ENCODE measurements around the gene HNRNPK. TPM values are rescaled to one million over a fixed set of nuclear protein-coding genes. Genes with fewer than 3 reads are reported as not detected.

Gene HNRNPK
- 100 to 1,000 TPM; 671 to 848 TPM for total RNA-seq

GRCh38 chr9:83979812-83980394, at the start of gene HNRNPK:
TSS of gene HNRNPK (minus strand) at chr9:83980215. CDS start at chr9:83978252, 1,963 bp downstream.
- Mint-ChIP-seq H3K36me3 (ENCODE audit: low read depth) (peaks cover 52% of the 10 kb centered on the region), H3K4me3 (peak within 1 kb of the TSS; percentile 93), H3K27me3 (no peaks in the 10 kb centered on the region), H3K27ac (peak within 1 kb of the TSS; percentile 98), H3K4me1 (peaks cover 51% of the 10 kb centered on the region), H3K9me3 (no peaks in the 10 kb centered on the region)
- ChIA-PET CTCF (interaction anchor here (0.6 to 1.9 kb wide), 7 partner anchors 16 to 402 kb away, joined by 3 to 8 read pairs (median 4); a partner anchor contains a TSS), POLR2A (interaction anchor here (0.6 to 1.0 kb wide), 5 partner anchors 24 to 314 kb away, joined by 3 to 4 read pairs (median 3); a partner anchor contains a TSS)
- DNase-seq: peak; percentile 99

GRCh38 chr9:84027201-84027600, 47.2 kb upstream of the HNRNPK start:
- Mint-ChIP-seq H3K36me3 (ENCODE audit: low read depth) (no peaks in the 10 kb centered on the region), H3K27me3 (peaks cover 11% of the 10 kb centered on the region), H3K4me1 (no peaks in the 10 kb centered on the region), H3K9me3 (no peaks in the 10 kb centered on the region), H3K27ac (no peak overlapping the region), H3K4me3 (no peak overlapping the region)
- ChIA-PET POLR2A (no interaction called here), CTCF (no interaction called here)
- no peak for DNase-seq

DNA sequence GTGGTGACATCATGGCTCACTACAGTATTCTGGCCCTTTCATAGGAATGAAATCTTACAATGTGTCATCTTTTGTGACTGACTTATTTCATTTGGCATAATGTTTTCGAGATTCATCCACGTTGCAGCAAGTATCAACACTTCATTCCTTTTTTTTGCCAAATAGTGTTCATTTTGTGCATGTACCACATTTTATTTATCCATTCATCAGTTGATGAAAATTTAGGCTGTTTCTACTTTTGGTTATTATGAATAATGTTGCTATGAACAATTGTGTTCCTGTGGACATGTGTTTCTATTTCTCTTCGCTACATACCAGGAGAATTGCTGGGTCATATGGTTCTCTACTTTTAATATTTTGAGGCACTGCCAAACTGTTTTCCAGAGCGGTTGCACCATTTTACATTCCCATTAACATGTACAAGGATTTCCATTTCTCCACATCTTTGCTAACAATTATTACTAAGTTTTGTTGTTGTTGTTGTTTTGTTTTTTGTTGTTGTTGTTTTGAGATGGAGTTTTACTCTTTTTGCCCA, 44.1 kb upstream of the HNRNPK start:
- Mint-ChIP-seq H3K4me3 (no peak overlapping the region), H3K9me3 (no peaks in the 10 kb centered on the region), H3K36me3 (ENCODE audit: low read depth) (no peaks in the 10 kb centered on the region), H3K4me1 (no peaks in the 10 kb centered on the region), H3K27me3 (peaks cover 11% of the 10 kb centered on the region), H3K27ac (no peak overlapping the region)
- ChIA-PET CTCF (no interaction called here), POLR2A (no interaction called here)
- DNase-seq: no peak

DNA sequence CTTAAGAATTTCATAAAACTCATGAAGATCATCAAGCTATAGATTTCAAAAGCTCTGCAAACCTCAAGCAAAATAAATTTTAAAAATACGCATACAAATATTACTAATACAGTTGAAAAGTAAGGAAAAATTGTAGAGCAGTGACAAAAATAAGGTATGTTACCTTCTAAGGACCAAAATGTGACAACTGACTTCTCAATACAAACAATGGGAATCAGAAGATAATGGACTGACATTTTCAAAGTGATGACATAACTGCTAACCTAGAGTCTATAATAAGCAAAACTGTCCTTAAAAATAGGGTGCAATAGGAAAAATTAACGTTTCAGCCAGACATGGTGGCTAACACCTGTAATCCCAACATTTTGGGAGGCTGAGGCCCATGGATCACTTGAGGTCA, 27.6 kb upstream of the HNRNPK start:
- Mint-ChIP-seq H3K27ac (no peak overlapping the region), H3K4me3 (no peak overlapping the region), H3K27me3 (no peaks in the 10 kb centered on the region), H3K4me1 (no peaks in the 10 kb centered on the region), H3K36me3 (ENCODE audit: low read depth) (peaks cover 17% of the 10 kb centered on the region), H3K9me3 (no peaks in the 10 kb centered on the region)
- DNase-seq: no peak
- CTCF ChIA-PET: no interaction called here
- POLR2A ChIA-PET: no interaction called here

DNA sequence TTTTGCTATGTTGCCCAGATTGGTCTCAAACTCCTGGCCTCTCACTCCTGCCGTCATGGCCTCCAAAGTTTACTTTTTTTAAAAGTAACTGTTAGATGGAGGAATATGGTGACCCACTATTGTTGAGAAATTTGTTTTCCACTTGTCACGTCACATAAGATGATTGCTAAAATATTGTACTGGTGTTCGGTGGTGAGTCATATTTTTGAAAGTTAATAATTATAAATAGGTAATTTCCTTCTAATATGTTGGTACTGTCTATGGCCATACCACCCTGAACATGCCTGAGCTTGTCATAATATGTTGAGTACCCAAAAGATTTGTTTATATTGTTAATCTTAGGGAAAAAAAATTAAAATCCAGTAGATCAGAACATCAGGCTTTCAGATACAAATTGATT, 23.2 kb upstream of the HNRNPK start:
- Mint-ChIP-seq H3K9me3 (no peaks in the 10 kb centered on the region), H3K27ac (no peak overlapping the region), H3K36me3 (ENCODE audit: low read depth) (peaks cover 32% of the 10 kb centered on the region), H3K4me3 (no peak overlapping the region), H3K4me1 (peaks cover 17% of the 10 kb centered on the region), H3K27me3 (no peaks in the 10 kb centered on the region)
- ChIA-PET CTCF (interaction anchor here (0.7 to 0.9 kb wide), 2 partner anchors 52 to 302 kb away, joined by 3 read pairs; no protein-coding TSS in a partner anchor), POLR2A (no interaction called here)
- no peak for DNase-seq

- H3K27me3 Mint-ChIP-seq: no peaks in the 10 kb centered on the region
- no peaks in the 10 kb centered on the region for H3K9me3 Mint-ChIP-seq
- peak overlapping the region; percentile 80 for H3K27ac Mint-ChIP-seq
- peaks cover 31% of the 10 kb centered on the region for H3K36me3 Mint-ChIP-seq (ENCODE audit: low read depth)
- POLR2A ChIA-PET: no interaction called here
- no peak for DNase-seq
- H3K4me3 Mint-ChIP-seq: peak overlapping the region; percentile 4
- peaks cover 19% of the 10 kb centered on the region for H3K4me1 Mint-ChIP-seq
- CTCF ChIA-PET: interaction anchor here (0.9 kb wide), 1 partner anchor 51 kb away, joined by 3 read pairs; no protein-coding TSS in a partner anchor
Measured at GRCh38 chr9:84002344-84002743, 22.3 kb upstream of the HNRNPK start.

DNA sequence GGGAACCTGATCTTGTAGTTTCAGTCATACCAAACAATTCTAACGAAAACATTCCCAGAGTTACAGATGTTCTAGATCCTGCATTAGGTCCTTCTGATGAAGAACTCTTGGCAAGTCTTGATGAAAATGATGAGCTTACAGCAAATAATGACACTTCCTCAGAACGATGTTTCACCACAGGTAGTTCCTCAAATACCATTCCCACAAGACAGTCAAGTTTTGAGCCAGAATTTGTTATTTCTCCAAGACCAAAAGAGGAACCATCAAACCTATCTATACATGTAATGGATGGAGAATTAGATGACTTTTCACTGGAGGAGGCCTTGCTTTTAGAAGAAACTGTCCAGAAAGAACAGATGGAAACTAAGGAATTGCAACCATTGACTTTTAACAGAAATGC, 21.6 kb upstream of the HNRNPK start:
- Mint-ChIP-seq H3K9me3 (no peaks in the 10 kb centered on the region), H3K4me3 (no peak overlapping the region), H3K27me3 (no peaks in the 10 kb centered on the region), H3K4me1 (peaks cover 21% of the 10 kb centered on the region), H3K36me3 (ENCODE audit: low read depth) (peaks cover 30% of the 10 kb centered on the region), H3K27ac (peak overlapping the region; percentile 39)
- DNase-seq: no peak
- ChIA-PET POLR2A (no interaction called here), CTCF (interaction anchor here (0.5 kb wide), 1 partner anchor 213 kb away, joined by 3 read pairs; no protein-coding TSS in a partner anchor)

DNA sequence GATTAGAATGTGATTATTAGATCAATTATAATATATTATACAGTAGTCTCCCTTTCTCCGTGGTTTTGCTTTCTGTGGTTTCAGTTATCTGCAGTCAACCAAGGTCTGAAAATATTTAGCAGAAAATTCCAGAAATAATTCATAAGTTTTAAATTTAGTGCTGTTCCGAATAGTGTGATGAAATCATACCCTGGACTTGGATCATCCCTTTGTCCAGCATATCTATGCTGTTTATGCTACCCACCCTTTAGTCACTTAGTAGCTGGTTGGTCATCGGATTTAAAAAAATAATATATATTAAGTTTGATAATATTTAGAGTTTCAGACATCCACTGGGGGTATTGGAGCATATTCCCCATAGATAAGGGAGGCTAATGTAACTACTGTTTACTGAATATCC, 20.2 kb upstream of the HNRNPK start:
- Mint-ChIP-seq H3K4me1 (peaks cover 32% of the 10 kb centered on the region), H3K36me3 (ENCODE audit: low read depth) (peaks cover 35% of the 10 kb centered on the region), H3K9me3 (no peaks in the 10 kb centered on the region), H3K27ac (no peak overlapping the region), H3K27me3 (no peaks in the 10 kb centered on the region), H3K4me3 (no peak overlapping the region)
- no peak for DNase-seq
- ChIA-PET POLR2A (no interaction called here), CTCF (no interaction called here)

DNA sequence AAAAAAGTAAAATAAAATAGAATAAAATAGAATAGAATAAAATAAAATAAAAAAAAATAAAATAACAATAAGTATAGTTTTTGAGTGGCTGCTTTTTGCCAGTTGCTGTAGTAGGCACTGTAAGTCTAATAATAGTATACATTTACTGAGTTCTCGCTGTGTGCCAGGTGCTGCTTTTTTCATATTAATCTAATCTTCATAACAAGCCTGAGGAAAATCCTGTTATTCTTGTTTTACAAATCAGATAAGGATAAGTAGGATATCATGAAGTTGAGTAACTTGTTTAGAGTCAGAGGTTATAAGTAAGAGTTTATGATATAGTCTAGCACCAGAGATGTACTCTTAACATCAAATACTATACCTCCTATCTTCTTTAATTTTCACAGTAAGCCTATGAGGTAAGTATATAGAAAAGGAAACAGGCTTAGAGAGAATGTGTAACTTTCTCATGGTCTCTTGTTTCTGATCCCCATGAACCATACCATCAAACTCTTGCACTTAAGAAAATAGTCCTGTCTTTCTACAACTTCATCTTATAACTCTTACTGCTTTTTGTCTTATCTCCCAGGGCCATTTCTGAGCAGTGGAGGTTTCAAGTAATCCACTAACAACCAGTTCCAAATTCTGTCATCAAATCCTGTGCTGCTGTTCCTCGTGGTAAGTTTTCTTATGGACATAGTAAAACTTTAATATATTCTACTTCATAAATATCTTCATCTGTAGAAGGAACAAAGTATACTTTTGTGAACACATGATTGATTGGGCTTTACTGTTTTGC, 19.3 kb upstream of the HNRNPK start:
- Mint-ChIP-seq H3K9me3 (no peaks in the 10 kb centered on the region), H3K27ac (peak overlapping the region; percentile 2), H3K27me3 (no peaks in the 10 kb centered on the region), H3K4me3 (no peak overlapping the region), H3K36me3 (ENCODE audit: low read depth) (peaks cover 29% of the 10 kb centered on the region), H3K4me1 (peaks cover 32% of the 10 kb centered on the region)
- CTCF ChIA-PET: no interaction called here
- POLR2A ChIA-PET: no interaction called here
- no peak for DNase-seq

- no peak overlapping the region for H3K27ac Mint-ChIP-seq
- peaks cover 32% of the 10 kb centered on the region for H3K4me1 Mint-ChIP-seq
- H3K27me3 Mint-ChIP-seq: no peaks in the 10 kb centered on the region
- peaks cover 17% of the 10 kb centered on the region for H3K36me3 Mint-ChIP-seq (ENCODE audit: low read depth)
- DNase-seq: no peak
- ChIA-PET CTCF (no interaction called here), POLR2A (no interaction called here)
- H3K4me3 Mint-ChIP-seq: no peak overlapping the region
- H3K9me3 Mint-ChIP-seq: no peaks in the 10 kb centered on the region
Measured at GRCh38 chr9:83996126-83996525, 16.1 kb upstream of the HNRNPK start.

DNA sequence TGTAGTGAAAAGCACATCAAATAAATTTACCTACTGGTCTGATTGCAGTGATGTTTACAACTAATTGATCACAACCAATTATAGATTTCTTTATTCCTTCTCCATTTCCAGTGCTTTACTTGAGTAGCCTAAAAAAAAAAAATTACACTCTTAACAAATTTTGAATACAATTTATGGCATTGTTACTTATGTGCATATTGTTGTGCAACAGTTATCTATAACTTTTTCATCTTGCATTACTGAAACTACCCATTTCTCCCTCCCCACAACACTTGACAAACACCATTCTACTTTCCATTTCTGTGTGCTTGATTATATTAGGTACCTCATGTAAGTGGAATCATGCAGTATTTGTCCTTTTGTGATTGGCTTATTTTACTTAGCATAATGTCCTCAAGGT, 12.9 kb upstream of the HNRNPK start:
- POLR2A ChIA-PET: no interaction called here

GRCh38 chr9:83992407-83992806, 12.4 kb upstream of the HNRNPK start:
- H3K36me3 Mint-ChIP-seq (ENCODE audit: low read depth): peaks cover 37% of the 10 kb centered on the region
- CTCF ChIA-PET: no interaction called here
- H3K4me3 Mint-ChIP-seq: no peak overlapping the region
- no peaks in the 10 kb centered on the region for H3K27me3 Mint-ChIP-seq
- POLR2A ChIA-PET: interaction anchor here (0.7 kb wide), 1 partner anchor 304 kb away, joined by 3 read pairs; no protein-coding TSS in a partner anchor
- no peak for DNase-seq
- H3K9me3 Mint-ChIP-seq: no peaks in the 10 kb centered on the region
- peaks cover 33% of the 10 kb centered on the region for H3K4me1 Mint-ChIP-seq
- no peak overlapping the region for H3K27ac Mint-ChIP-seq

More for the DNA sequence above, 12.9 kb upstream of the HNRNPK start:
- CTCF ChIA-PET: interaction anchor here (0.9 kb wide), 1 partner anchor 9 kb away, joined by 3 read pairs; no protein-coding TSS in a partner anchor
- DNase-seq: no peak
- Mint-ChIP-seq H3K36me3 (ENCODE audit: low read depth) (peaks cover 35% of the 10 kb centered on the region), H3K9me3 (no peaks in the 10 kb centered on the region), H3K27me3 (no peaks in the 10 kb centered on the region), H3K4me1 (peaks cover 32% of the 10 kb centered on the region), H3K27ac (no peak overlapping the region), H3K4me3 (no peak overlapping the region)

DNA sequence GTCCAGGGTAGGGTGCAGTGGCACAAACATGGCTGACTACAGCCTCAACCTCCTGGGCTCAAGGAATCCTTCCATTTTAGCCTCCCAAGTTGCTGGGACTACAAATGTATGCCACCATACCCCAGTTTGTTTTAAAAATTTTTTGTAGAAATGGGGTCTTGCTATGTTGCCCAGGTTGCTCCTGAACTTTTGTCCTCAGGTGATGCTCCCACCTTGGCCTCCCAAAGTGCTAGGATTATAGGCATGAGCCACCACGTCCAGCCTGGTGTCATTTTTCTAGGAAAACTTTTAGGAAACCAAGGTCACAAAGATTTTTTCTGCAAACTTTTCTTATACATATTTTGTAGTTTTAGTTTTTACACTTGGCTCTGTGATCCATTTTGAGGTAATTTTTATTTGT, 11.3 kb upstream of the HNRNPK start:
- Mint-ChIP-seq H3K27ac (no peak overlapping the region), H3K4me1 (peaks cover 36% of the 10 kb centered on the region), H3K27me3 (no peaks in the 10 kb centered on the region), H3K4me3 (no peak overlapping the region), H3K9me3 (no peaks in the 10 kb centered on the region), H3K36me3 (ENCODE audit: low read depth) (peaks cover 41% of the 10 kb centered on the region)
- CTCF ChIA-PET: no interaction called here
- no peak for DNase-seq
- POLR2A ChIA-PET: no interaction called here
